GM12891 (cell line): ENCODE measurements around the gene VWA7.

Experiments used
- PAX5 ChIP-seq: IDR thresholded peaks from 2 replicates; pipeline ENCODE4 v1.6.1; 2011; ENCODE audit warnings: low read length, moderate library complexity, mild to moderate bottlenecking; ENCODE audit not compliant: insufficient read depth, severe bottlenecking
- POLR2A ChIP-seq: IDR thresholded peaks from 2 replicates; pipeline ENCODE4 v1.6.1; 2011; ENCODE audit warnings: low read depth, low read length, control low read depth
- POLR2AphosphoS5 ChIP-seq: IDR thresholded peaks from 2 replicates; pipeline ENCODE4 v1.6.1; 2011; ENCODE audit warnings: low read depth, low read length, control low read depth
- POU2F2 ChIP-seq: IDR thresholded peaks from 2 replicates; pipeline ENCODE4 v1.6.1; 2011; ENCODE audit warnings: low read depth, mild to moderate bottlenecking, control low read depth, low read length, moderate library complexity
- SPI1 ChIP-seq: IDR thresholded peaks from 2 replicates; pipeline ENCODE4 v1.6.1; 2011; ENCODE audit warnings: low read depth, low read length, control low read depth
- TAF1 ChIP-seq: IDR thresholded peaks from 2 replicates; pipeline ENCODE4 v1.6.1; 2011; ENCODE audit warnings: low read depth, low read length, control low read depth

GRCh38 chr6:31740397-31741223 lies 36.5 kb downstream of the VWA7 start:
- TF ChIP-seq POLR2AphosphoS5 = no peak
- no peak for TF ChIP-seq PAX5
- no peak for TF ChIP-seq POU2F2
- no peak for TF ChIP-seq TAF1
- no peak for TF ChIP-seq POLR2A
- TF ChIP-seq SPI1 = no peak
